ENCODE results near the gene WFDC11. TPM values are rescaled to one million over a fixed set of nuclear protein-coding genes. Genes with fewer than 3 reads are reported as not detected.
"Not testable (repeated sequence)": the region's sequence is repeated elsewhere in the genome, so short reads cannot be mapped to it uniquely, and the experiment has no call there.

The WFDC11 gene
- total RNA-seq, 1 experiment from 2014 or later, result not detected

GRCh38 chr20:45701104-45701503 lies 31.1 kb upstream of the WFDC11 start:
- intact Hi-C loops (cut with micrococcal nuclease; ENCODE audit: unreplicated experiment), result no loop called here
- H3K4me3 ChIP-seq, result no peak overlapping the region
- DNase-seq, result no peak
- H3K9me3 ChIP-seq (ENCODE audit: insufficient read depth, low read depth), result peaks cover 3% of the 10 kb centered on the region; the same call in 1 of the 2 replicates
- H3K27ac ChIP-seq, result no peak overlapping the region
- no TSS peak for BruUV-seq (replicated peaks)
- ChIA-PET POLR2A (ENCODE audit: unreplicated experiment) (no interaction called here), CTCF (no interaction called here)
- peaks cover 4% of the 10 kb centered on the region; the same call in 1 of the 2 replicates for H3K9me2 ChIP-seq (ENCODE audit: insufficient read depth)
- no peaks in the 10 kb centered on the region for H3K36me3 ChIP-seq (ENCODE audit: low read depth)
- no peak overlapping the region for H2AFZ ChIP-seq
- no peak for TF ChIP-seq EZH2 (IDR thresholded peaks at IDR 0.05; ENCODE audit: low read depth)
- TF ChIP-seq, protein P1, sequence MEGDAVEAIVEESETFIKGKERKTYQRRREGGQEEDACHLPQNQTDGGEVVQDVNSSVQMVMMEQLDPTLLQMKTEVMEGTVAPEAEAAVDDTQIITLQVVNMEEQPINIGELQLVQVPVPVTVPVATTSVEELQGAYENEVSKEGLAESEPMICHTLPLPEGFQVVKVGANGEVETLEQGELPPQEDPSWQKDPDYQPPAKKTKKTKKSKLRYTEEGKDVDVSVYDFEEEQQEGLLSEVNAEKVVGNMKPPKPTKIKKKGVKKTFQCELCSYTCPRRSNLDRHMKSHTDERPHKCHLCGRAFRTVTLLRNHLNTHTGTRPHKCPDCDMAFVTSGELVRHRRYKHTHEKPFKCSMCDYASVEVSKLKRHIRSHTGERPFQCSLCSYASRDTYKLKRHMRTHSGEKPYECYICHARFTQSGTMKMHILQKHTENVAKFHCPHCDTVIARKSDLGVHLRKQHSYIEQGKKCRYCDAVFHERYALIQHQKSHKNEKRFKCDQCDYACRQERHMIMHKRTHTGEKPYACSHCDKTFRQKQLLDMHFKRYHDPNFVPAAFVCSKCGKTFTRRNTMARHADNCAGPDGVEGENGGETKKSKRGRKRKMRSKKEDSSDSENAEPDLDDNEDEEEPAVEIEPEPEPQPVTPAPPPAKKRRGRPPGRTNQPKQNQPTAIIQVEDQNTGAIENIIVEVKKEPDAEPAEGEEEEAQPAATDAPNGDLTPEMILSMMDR (conservative IDR thresholded peaks at IDR 0.05), result no peak
- no peaks in the 10 kb centered on the region for H4K20me1 ChIP-seq (ENCODE audit: insufficient read depth)
- H3K79me2 ChIP-seq (ENCODE audit: low read depth), result no peaks in the 10 kb centered on the region
- no peaks in the 10 kb centered on the region for H3K27me3 ChIP-seq (ENCODE audit: insufficient read depth, low read depth)
- H3K4me2 ChIP-seq, result no peak overlapping the region
- peaks cover 5% of the 10 kb centered on the region; the same call in 1 of the 2 replicates for H3F3A ChIP-seq (ENCODE audit: insufficient read depth, low read depth)
- H3K4me1 ChIP-seq (replicated peaks; ENCODE audit: insufficient read depth), result peaks cover 7% of the 10 kb centered on the region; the same call in 1 of the 2 replicates

- POLR2A ChIA-PET (ENCODE audit: unreplicated experiment), result no interaction called here
- no peak for DNase-seq
- no peaks in the 10 kb centered on the region for H3K4me1 ChIP-seq (replicated peaks; ENCODE audit: insufficient read depth)
- H3K27me3 ChIP-seq (ENCODE audit: insufficient read depth, low read depth), result peaks cover 6% of the 10 kb centered on the region; the same call in 1 of the 2 replicates
- intact Hi-C loops (cut with micrococcal nuclease; ENCODE audit: unreplicated experiment), result no loop called here
- no peaks in the 10 kb centered on the region for H3F3A ChIP-seq (ENCODE audit: insufficient read depth, low read depth)
- no peaks in the 10 kb centered on the region for H4K20me1 ChIP-seq (ENCODE audit: insufficient read depth)
- no peaks in the 10 kb centered on the region for H3K79me2 ChIP-seq (ENCODE audit: low read depth)
- H3K9me2 ChIP-seq (ENCODE audit: insufficient read depth), result peaks cover 4% of the 10 kb centered on the region; the same call in 1 of the 2 replicates
- BruUV-seq (replicated peaks), result no TSS peak
- no peak overlapping the region for H2AFZ ChIP-seq
- no peaks in the 10 kb centered on the region for H3K36me3 ChIP-seq (ENCODE audit: low read depth)
- H3K4me2 ChIP-seq, result no peak overlapping the region
- H3K27ac ChIP-seq, result no peak overlapping the region
- CTCF ChIA-PET, result no interaction called here
- peaks cover 8% of the 10 kb centered on the region for H3K9me3 ChIP-seq (ENCODE audit: insufficient read depth, low read depth)
- TF ChIP-seq EZH2 (IDR thresholded peaks at IDR 0.05; ENCODE audit: low read depth), result no peak
- TF ChIP-seq, protein P1 (conservative IDR thresholded peaks at IDR 0.05), result no peak
- no peak overlapping the region for H3K4me3 ChIP-seq
These were observed 25.5 kb upstream of the WFDC11 start for GRCh38 chr20:45695496-45695895.

DNA sequence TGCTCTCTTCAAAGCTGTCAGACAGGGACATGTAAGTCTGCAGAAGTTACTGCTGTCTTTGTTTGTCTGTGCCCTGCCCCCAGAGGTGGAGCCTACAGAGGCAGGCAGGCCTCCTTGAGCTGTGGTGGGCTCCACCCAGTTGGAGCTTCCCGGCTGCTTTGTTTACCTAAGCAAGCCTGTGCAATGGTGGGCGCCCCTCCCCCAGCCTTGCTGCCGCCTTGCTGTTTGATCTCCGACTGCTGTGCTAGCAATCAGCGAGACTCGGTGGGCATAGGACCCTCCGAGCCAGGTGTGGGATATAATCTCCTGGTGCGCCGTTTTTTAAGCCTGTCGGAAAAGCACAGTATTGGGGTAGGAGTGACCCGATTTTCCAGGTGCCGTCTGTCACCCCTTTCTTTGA lies 23.3 kb upstream of the WFDC11 start:
- H3K4me2 ChIP-seq; POLR2A ChIA-PET (ENCODE audit: unreplicated experiment); CTCF ChIA-PET; H4K20me1 ChIP-seq (ENCODE audit: insufficient read depth); H3K4me3 ChIP-seq; H3K9me3 ChIP-seq (ENCODE audit: insufficient read depth, low read depth); H3K27ac ChIP-seq; H3K9me2 ChIP-seq (ENCODE audit: insufficient read depth); intact Hi-C loops (cut with micrococcal nuclease; ENCODE audit: unreplicated experiment); H3K36me3 ChIP-seq (ENCODE audit: low read depth); DNase-seq; H3K27me3 ChIP-seq (ENCODE audit: insufficient read depth, low read depth); H2AFZ ChIP-seq; H3K79me2 ChIP-seq (ENCODE audit: low read depth); H3F3A ChIP-seq (ENCODE audit: insufficient read depth, low read depth); BruUV-seq (replicated peaks); H3K4me1 ChIP-seq (replicated peaks; ENCODE audit: insufficient read depth): not testable (repeated sequence)

DNA sequence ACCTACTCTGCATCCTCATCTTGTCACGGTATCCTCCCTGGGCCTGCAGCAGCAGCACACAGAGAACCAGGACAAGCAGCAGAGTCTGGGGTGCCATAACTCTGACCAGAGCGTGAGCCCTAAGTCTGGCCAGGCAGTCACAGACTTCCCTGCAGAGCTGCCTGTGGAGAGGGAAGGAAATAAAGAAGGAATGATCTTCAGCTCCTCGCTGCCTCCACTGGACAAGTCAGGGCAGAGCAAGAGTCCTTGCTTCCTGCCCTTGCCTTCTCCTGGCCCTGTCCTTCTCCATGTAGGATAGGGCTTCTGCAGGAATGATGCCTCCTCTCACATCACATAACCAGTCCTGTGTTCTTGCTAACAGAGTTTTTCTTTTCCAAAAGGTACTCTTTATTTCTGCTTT lies 15.9 kb upstream of the WFDC11 start:
- no peak overlapping the region for H3K4me3 ChIP-seq
- no peaks in the 10 kb centered on the region for H3K36me3 ChIP-seq (ENCODE audit: low read depth)
- TF ChIP-seq, protein P1 (conservative IDR thresholded peaks at IDR 0.05), result no peak
- TF ChIP-seq EZH2 (IDR thresholded peaks at IDR 0.05; ENCODE audit: low read depth), result no peak
- ChIA-PET CTCF (no interaction called here), POLR2A (ENCODE audit: unreplicated experiment) (no interaction called here)
- H3K27me3 ChIP-seq (ENCODE audit: insufficient read depth, low read depth), result peaks cover 16% of the 10 kb centered on the region; the same call in 1 of the 2 replicates
- peaks cover 2% of the 10 kb centered on the region; the same call in 1 of the 2 replicates for H3K9me3 ChIP-seq (ENCODE audit: insufficient read depth, low read depth)
- no peak for DNase-seq
- no peak overlapping the region for H2AFZ ChIP-seq
- no peaks in the 10 kb centered on the region for H3K79me2 ChIP-seq (ENCODE audit: low read depth)
- H3F3A ChIP-seq (ENCODE audit: insufficient read depth, low read depth), result no peaks in the 10 kb centered on the region
- H3K27ac ChIP-seq, result no peak overlapping the region
- intact Hi-C loops (cut with micrococcal nuclease; ENCODE audit: unreplicated experiment), result no loop called here
- no TSS peak for BruUV-seq (replicated peaks)
- no peaks in the 10 kb centered on the region for H3K9me2 ChIP-seq (ENCODE audit: insufficient read depth)
- H3K4me2 ChIP-seq, result no peak overlapping the region
- H4K20me1 ChIP-seq (ENCODE audit: insufficient read depth), result no peaks in the 10 kb centered on the region
- no peaks in the 10 kb centered on the region for H3K4me1 ChIP-seq (replicated peaks; ENCODE audit: insufficient read depth)
